Breast epithelium (tissue), 4 donors: Measurements from ENCODE around the gene IL24. TPM values are rescaled to one million over a fixed set of nuclear protein-coding genes. Genes with fewer than 3 reads are reported as not detected.

Source experiments
- DNase-seq, 2 donors: peaks; one replicate each; pipeline ENCODE4 v3.0.0-alpha.2; 2019; ENCODE audit warnings: low spot score in 2 of 2
- H3K27ac ChIP-seq, 2 donors: fragments of 200-600 bp; sonication (generic) in 1 of 2; one replicate each; pipeline ENCODE4 v1.5.1; 2016 to 2019; ENCODE audit warnings: mild to moderate bottlenecking in 1 of 2
- H3K27me3 ChIP-seq, 2 donors: fragments of 200-600 bp; sonication (generic) in 1 of 2; one replicate each; pipeline versions ENCODE4 v1.5.1 to v1.6.0; 2017 to 2019; ENCODE audit warnings: control low read depth in 1 of 2, mild to moderate bottlenecking in 1 of 2
- H3K36me3 ChIP-seq: fragments of 200-600 bp; one replicate; pipeline ENCODE4 v1.5.1; 2019
- H3K4me1 ChIP-seq, 2 donors: fragments of 200-600 bp; sonication (generic); one replicate each; pipeline ENCODE4 v1.5.1; 2016 to 2019; ENCODE audit warnings: control low read depth in 1 of 2
- H3K4me3 ChIP-seq, 3 donors: fragments of 200-600 bp; sonication (generic); 1 replicate in 2 of 3; 2 replicates in 1 of 3; pipeline ENCODE4 v1.5.1; 2016 to 2019; ENCODE audit warnings: mild to moderate bottlenecking in 3 of 3, moderate library complexity in 2 of 3
- H3K9me3 ChIP-seq, 2 donors: fragments of 200-600 bp; sonication (generic) in 1 of 2; one replicate each; pipeline ENCODE4 v1.5.1; 2016 to 2019; ENCODE audit warnings: control low read depth in 1 of 2
- CTCF ChIP-seq, 3 donors: fragments of 450-650 bp; IDR thresholded peaks; one replicate each; pipeline ENCODE4 v1.5.1; 2016 to 2017; ENCODE audit warnings: antibody characterized with exemption in 3 of 3, mild to moderate bottlenecking in 3 of 3, moderate library complexity in 3 of 3
- POLR2A ChIP-seq: fragments of 450-650 bp; IDR thresholded peaks from one replicate; pipeline ENCODE4 v1.6.1; 2016; ENCODE audit warnings: antibody characterized with exemption, mild to moderate bottlenecking, moderate library complexity
- POLR2AphosphoS5 ChIP-seq, 3 donors: sonication (generic); formaldehyde crosslinking; IDR thresholded peaks; one replicate each; pipeline ENCODE4 v1.6.1; 2017; ENCODE audit warnings: antibody characterized with exemption in 3 of 3
- intact Hi-C: fragments of 100-400 bp; cut with DNase I; formaldehyde crosslinking; loops from one replicate; pipeline ENCODE4 v1.15.1; 2023; ENCODE audit warnings: low total_unique reads
- total RNA-seq, 3 donors: library from RNA; depleted of rRNA; stranded (reverse); fragments of >200 nt; gene quantifications; one replicate each; pipeline ENCODE4 v1.1.0, GENCODE V29; 2016

Gene IL24
- total RNA-seq, 3 donors from 2014 or later: 0.59 TPM; not detected in 2

- DNase-seq: no peak
- Histone ChIP-seq H3K36me3 (no peaks in the 10 kb centered on the region), H3K27me3 (no peaks in the 10 kb centered on the region), H3K9me3 (no peaks in the 10 kb centered on the region), H3K4me1 (no peaks in the 10 kb centered on the region), H3K4me3 (no peak overlapping the region), H3K27ac (no peak overlapping the region)
- intact Hi-C loops: no loop called here
- TF ChIP-seq POLR2AphosphoS5 (IDR thresholded peaks at IDR 0.05): no peak
- TF ChIP-seq CTCF (IDR thresholded peaks at IDR 0.05): no peak
- TF ChIP-seq POLR2A: no peak
Observed at GRCh38 chr1:206863266-206863665, 34.0 kb upstream of the IL24 start.

GRCh38 chr1:206864939-206865671, 32.1 kb upstream of the IL24 start, which contains the start of gene IL20:
TSS of gene IL20 (plus strand) at chr1:206865623. CDS start at chr1:206865853, 230 bp downstream.
- intact Hi-C loops: no loop called here
- Histone ChIP-seq H3K9me3 (no peaks in the 10 kb centered on the region), H3K36me3 (no peaks in the 10 kb centered on the region), H3K27me3 (no peaks in the 10 kb centered on the region), H3K4me1 (no peaks in the 10 kb centered on the region), H3K4me3 (no peak within 1 kb of the TSS), H3K27ac (peak within 1 kb of the TSS; percentile 68 to 71)
- TF ChIP-seq CTCF (IDR thresholded peaks at IDR 0.05) (peak; percentile 56 to 89 (median 73)), POLR2A (no peak), POLR2AphosphoS5 (IDR thresholded peaks at IDR 0.05) (peak in 2 of 3 donors; percentile 42 to 67)
- peak; percentile 86 to 93 for DNase-seq

- no peak for DNase-seq
- H3K27me3 ChIP-seq: no peaks in the 10 kb centered on the region
- no peaks in the 10 kb centered on the region for H3K4me1 ChIP-seq
- no peaks in the 10 kb centered on the region for H3K36me3 ChIP-seq
- H3K9me3 ChIP-seq: no peaks in the 10 kb centered on the region
- TF ChIP-seq CTCF (IDR thresholded peaks at IDR 0.05): no peak
- TF ChIP-seq POLR2AphosphoS5 (IDR thresholded peaks at IDR 0.05): no peak
- TF ChIP-seq POLR2A: no peak
- H3K4me3 ChIP-seq: no peak overlapping the region
- intact Hi-C loops: no loop called here
- peak overlapping the region in 1 of 2 donors; percentile 68 for H3K27ac ChIP-seq
Observed at GRCh38 chr1:206866062-206866461, 31.2 kb upstream of the IL24 start.

GRCh38 chr1:206867239-206867638, 30.0 kb upstream of the IL24 start:
- no peak overlapping the region for H3K27ac ChIP-seq
- no peaks in the 10 kb centered on the region for H3K27me3 ChIP-seq
- no peaks in the 10 kb centered on the region for H3K9me3 ChIP-seq
- H3K4me1 ChIP-seq: no peaks in the 10 kb centered on the region
- no peak for TF ChIP-seq POLR2A
- no peak for TF ChIP-seq CTCF (IDR thresholded peaks at IDR 0.05)
- TF ChIP-seq POLR2AphosphoS5 (IDR thresholded peaks at IDR 0.05): no peak
- intact Hi-C loops: no loop called here
- H3K4me3 ChIP-seq: no peak overlapping the region
- no peak for DNase-seq
- H3K36me3 ChIP-seq: no peaks in the 10 kb centered on the region

GRCh38 chr1:206867716-206868115, 29.5 kb upstream of the IL24 start:
- H3K36me3 ChIP-seq: no peaks in the 10 kb centered on the region
- H3K27ac ChIP-seq: no peak overlapping the region
- intact Hi-C loops: no loop called here
- H3K4me1 ChIP-seq: no peaks in the 10 kb centered on the region
- no peak for DNase-seq
- H3K9me3 ChIP-seq: no peaks in the 10 kb centered on the region
- TF ChIP-seq POLR2A: no peak
- TF ChIP-seq CTCF (IDR thresholded peaks at IDR 0.05): no peak
- TF ChIP-seq POLR2AphosphoS5 (IDR thresholded peaks at IDR 0.05): no peak
- no peaks in the 10 kb centered on the region for H3K27me3 ChIP-seq
- no peak overlapping the region for H3K4me3 ChIP-seq
